ENCODE data around the gene ST6GALNAC3.

DNA sequence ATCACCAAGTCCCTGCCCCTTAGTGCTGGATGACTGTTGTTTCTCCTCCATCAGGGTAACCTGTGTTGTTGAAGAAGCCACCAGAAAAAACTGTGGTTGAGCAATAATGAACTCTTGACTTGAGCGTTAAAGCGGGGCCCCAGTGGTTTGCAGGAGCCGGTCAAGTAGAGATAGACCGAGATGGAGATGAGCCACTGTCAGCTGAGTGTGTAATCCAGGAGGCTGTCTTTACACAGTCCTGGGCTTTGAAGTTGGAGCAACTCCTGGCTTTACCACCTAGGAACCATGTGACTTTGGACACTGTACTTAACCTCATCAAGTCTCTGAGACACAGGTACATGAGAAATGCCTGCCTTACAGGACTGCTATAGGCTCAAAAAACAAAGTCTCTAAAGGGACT is 158.1 kb downstream of the ST6GALNAC3 start:
- no peak for TF ChIP-seq POLR2AphosphoS5 (IDR thresholded peaks at IDR 0.05; ENCODE audit: low read depth, low read length)
- TF ChIP-seq POLR2A (IDR thresholded peaks at IDR 0.05; ENCODE audit: low read depth, low read length), result no peak
